Fibroblast of mammary gland (primary cell): ENCODE measurements around the gene C1QTNF2.

ENCODE experiments used
- DNase-seq: peaks from one replicate; pipeline ENCODE4 v3.0.0-alpha.2; 2010; ENCODE audit warnings: low read depth
- H3K4me3 ChIP-seq: 2 replicates; pipeline ENCODE4 v1.5.1; 2011; ENCODE audit warnings: low read depth, mild to moderate bottlenecking, low read length, moderate library complexity; ENCODE audit not compliant: control insufficient read depth
- TF ChIP-seq, protein P1 (sequence below): conservative IDR thresholded peaks from 2 replicates; pipeline ENCODE4 v1.5.1; 2011; ENCODE audit warnings: low read depth, low read length, inconsistent platforms; ENCODE audit not compliant: control insufficient read depth, insufficient read depth

C1QTNF2 gene

DNA sequence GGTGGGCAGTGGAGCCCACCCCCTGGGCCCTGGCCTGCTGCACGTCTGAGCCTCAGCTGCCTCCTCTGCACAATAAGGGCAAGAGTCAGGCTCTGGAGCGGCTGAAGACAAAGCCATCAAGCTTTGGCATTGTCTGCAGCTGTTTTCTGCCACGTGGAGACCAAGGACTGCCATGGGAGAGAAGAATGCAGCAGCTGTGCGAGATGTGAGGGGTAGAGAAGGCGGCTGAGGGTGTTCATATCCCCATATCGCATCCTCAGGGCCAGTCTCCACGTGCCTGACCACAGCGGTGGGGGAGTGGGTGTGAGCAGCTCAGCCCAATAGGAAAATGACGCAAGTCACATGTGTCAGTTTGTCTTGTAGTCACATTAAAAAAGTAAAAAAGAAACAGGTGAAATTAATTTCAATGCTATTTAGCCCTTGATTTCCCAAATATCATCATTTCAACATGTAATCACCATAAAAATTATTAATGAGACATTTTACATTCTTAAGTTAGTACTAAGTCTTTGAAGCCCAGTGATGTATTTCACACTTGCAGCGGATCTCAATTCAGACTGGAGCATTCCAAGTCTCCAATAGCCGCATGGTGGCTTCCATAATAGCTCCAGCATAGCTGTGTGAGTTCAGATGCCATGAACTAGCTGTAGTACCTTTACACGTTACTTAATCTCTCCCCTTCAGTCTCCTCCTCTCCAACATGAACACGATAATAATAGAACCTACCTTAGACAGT lies 6.6 kb downstream of the C1QTNF2 start:
- DNase-seq = no peak
- TF ChIP-seq, protein P1, sequence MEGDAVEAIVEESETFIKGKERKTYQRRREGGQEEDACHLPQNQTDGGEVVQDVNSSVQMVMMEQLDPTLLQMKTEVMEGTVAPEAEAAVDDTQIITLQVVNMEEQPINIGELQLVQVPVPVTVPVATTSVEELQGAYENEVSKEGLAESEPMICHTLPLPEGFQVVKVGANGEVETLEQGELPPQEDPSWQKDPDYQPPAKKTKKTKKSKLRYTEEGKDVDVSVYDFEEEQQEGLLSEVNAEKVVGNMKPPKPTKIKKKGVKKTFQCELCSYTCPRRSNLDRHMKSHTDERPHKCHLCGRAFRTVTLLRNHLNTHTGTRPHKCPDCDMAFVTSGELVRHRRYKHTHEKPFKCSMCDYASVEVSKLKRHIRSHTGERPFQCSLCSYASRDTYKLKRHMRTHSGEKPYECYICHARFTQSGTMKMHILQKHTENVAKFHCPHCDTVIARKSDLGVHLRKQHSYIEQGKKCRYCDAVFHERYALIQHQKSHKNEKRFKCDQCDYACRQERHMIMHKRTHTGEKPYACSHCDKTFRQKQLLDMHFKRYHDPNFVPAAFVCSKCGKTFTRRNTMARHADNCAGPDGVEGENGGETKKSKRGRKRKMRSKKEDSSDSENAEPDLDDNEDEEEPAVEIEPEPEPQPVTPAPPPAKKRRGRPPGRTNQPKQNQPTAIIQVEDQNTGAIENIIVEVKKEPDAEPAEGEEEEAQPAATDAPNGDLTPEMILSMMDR = no peak

GRCh38 chr5:160363211-160363610 lies 7.2 kb downstream of the C1QTNF2 start:
- TF ChIP-seq, protein P1 = no peak
- no peak overlapping the region for H3K4me3 ChIP-seq
- DNase-seq = no peak

More for the DNA sequence above, 6.6 kb downstream of the C1QTNF2 start:
- no peak overlapping the region for H3K4me3 ChIP-seq

DNA sequence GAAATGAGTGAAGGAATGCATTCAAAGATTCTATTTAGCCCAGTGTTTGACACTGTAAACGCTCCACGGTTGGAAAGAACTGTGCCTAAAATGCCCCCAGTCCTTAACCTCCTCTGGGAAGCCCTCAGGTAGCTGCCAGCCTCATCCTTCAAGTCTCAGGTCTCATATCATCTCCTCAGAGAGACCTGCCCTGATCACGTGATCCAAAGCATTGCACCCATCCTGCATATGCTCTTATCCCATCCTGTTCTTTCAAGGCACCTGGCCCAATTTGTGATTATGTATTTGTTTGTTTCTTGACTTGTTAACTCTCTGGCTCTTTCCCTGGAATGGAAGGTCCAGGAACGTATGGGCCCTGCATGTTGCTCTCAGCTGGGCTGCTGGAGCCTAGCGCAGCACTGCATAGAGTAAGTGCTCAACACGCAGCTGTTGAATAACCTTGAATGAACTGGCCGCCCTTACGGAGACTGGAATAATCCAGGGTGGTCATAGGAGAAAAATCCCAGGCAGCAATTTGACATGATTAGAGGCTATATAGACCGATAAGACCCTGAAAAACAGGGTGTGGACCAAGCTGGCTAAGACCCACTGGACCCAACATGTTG lies 8.7 kb downstream of the C1QTNF2 start:
- no peak overlapping the region for H3K4me3 ChIP-seq
- DNase-seq = no peak
- TF ChIP-seq, protein P1 = no peak

GRCh38 chr5:160360310-160360709 lies 10.1 kb downstream of the C1QTNF2 start:
- TF ChIP-seq, protein P1 = no peak
- no peak overlapping the region for H3K4me3 ChIP-seq
- DNase-seq = no peak

GRCh38 chr5:160359816-160360215 lies 10.6 kb downstream of the C1QTNF2 start:
- TF ChIP-seq, protein P1 = no peak

DNA sequence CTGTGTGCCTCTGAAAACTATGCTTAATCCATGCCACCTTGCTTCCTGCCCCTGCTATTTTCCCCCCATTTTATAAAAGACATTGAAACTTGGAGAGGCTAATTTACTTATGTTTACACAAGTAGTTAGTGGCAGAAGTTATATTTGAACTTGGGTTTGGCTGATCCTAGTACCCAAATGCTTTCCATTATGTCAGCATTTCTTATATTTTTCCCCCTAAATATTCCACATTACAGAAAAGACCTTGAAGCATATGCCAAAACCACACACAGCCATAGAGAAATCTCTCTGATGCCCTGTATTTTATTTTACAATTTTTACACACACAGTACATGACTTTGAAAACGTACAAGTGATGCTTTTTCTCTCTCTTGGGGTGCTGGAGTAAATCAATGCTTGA lies 11.2 kb downstream of the C1QTNF2 start:
- no peak for DNase-seq
- TF ChIP-seq, protein P1 = no peak
- no peak overlapping the region for H3K4me3 ChIP-seq

More at GRCh38 chr5:160359816-160360215, 10.6 kb downstream of the C1QTNF2 start:
- no peak overlapping the region for H3K4me3 ChIP-seq
- no peak for DNase-seq

DNA sequence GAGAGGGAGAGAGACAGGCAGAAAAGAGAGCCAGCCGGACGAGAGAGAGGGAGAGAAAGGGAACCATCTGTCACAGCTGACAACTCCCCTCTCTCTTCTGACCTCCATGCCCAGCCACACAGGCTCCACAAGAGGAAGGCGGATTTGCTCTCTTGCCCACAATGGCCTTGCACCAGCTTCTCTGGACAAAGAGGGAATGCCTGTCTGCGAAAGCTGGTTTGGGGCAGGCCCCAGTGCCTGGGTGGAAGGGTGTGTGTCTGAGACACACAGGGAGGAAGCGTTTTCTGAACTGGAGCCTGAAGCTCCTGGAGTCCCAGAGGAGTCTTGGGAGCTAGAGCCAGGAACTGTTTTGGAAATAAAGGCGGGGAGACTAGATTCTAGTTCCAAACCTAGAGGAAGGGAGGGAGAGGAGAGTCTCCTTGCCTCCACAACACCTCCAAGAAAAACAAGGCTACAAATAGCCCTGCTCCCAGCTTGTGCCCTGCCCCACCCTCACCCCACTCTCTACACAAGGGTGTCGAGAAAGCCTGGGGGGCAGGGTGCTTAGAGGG lies 12.5 kb downstream of the C1QTNF2 start:
- DNase-seq = no peak
- TF ChIP-seq, protein P1 = no peak
- H3K4me3 ChIP-seq = no peak overlapping the region
